Bronchial epithelial cell (primary cell): ENCODE data around the gene PRDM11. TPM values are rescaled to one million over a fixed set of nuclear protein-coding genes. Genes with fewer than 3 reads are reported as not detected.

Experiments used
- DNase-seq: peaks from one replicate; pipeline ENCODE4 v3.0.0-alpha.2; 2010; ENCODE audit warnings: low read depth
- FAIRE-seq: peaks from 2 replicates; lab custom pipeline; 2011; peaks lifted over from hg19 to GRCh38; lab: Jason Lieb, UNC
- H3K27me3 ChIP-seq: 2 replicates; pipeline ENCODE4 v1.5.1; 2011; ENCODE audit warnings: low read length; ENCODE audit not compliant: control insufficient read depth, insufficient read depth
- H3K36me3 ChIP-seq: 2 replicates; pipeline ENCODE4 v1.5.1; 2011; ENCODE audit warnings: low read length; ENCODE audit not compliant: control insufficient read depth, insufficient read depth
- H3K4me3 ChIP-seq: 2 replicates; pipeline ENCODE4 v1.5.1; 2011; ENCODE audit warnings: mild to moderate bottlenecking, low read depth, low read length, control low read depth
- total RNA-seq: library from RNA; depleted of rRNA; stranded (reverse); fragments of >200 nt; gene quantifications from 2 replicates; pipeline ENCODE4 v1.2.1, GENCODE V29; 2014
- TF ChIP-seq, protein P1 (sequence below): IDR thresholded peaks from 2 replicates; pipeline ENCODE4 v1.5.1; 2011; ENCODE audit warnings: mild to moderate bottlenecking, moderate library complexity, low read length, control low read depth, inconsistent platforms; ENCODE audit not compliant: insufficient read depth, severe bottlenecking

The PRDM11 gene
- total RNA-seq, 1 donor from 2014 or later = 4.7 TPM

GRCh38 chr11:45225277-45225676 is 78.8 kb downstream of the PRDM11 start:
- FAIRE-seq (no peak), DNase-seq (peak; percentile 44)
- Histone ChIP-seq H3K36me3 (peaks cover 2% of the 10 kb centered on the region), H3K27me3 (no peaks in the 10 kb centered on the region), H3K4me3 (no peak overlapping the region)
- TF ChIP-seq, protein P1, sequence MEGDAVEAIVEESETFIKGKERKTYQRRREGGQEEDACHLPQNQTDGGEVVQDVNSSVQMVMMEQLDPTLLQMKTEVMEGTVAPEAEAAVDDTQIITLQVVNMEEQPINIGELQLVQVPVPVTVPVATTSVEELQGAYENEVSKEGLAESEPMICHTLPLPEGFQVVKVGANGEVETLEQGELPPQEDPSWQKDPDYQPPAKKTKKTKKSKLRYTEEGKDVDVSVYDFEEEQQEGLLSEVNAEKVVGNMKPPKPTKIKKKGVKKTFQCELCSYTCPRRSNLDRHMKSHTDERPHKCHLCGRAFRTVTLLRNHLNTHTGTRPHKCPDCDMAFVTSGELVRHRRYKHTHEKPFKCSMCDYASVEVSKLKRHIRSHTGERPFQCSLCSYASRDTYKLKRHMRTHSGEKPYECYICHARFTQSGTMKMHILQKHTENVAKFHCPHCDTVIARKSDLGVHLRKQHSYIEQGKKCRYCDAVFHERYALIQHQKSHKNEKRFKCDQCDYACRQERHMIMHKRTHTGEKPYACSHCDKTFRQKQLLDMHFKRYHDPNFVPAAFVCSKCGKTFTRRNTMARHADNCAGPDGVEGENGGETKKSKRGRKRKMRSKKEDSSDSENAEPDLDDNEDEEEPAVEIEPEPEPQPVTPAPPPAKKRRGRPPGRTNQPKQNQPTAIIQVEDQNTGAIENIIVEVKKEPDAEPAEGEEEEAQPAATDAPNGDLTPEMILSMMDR = no peak

DNA sequence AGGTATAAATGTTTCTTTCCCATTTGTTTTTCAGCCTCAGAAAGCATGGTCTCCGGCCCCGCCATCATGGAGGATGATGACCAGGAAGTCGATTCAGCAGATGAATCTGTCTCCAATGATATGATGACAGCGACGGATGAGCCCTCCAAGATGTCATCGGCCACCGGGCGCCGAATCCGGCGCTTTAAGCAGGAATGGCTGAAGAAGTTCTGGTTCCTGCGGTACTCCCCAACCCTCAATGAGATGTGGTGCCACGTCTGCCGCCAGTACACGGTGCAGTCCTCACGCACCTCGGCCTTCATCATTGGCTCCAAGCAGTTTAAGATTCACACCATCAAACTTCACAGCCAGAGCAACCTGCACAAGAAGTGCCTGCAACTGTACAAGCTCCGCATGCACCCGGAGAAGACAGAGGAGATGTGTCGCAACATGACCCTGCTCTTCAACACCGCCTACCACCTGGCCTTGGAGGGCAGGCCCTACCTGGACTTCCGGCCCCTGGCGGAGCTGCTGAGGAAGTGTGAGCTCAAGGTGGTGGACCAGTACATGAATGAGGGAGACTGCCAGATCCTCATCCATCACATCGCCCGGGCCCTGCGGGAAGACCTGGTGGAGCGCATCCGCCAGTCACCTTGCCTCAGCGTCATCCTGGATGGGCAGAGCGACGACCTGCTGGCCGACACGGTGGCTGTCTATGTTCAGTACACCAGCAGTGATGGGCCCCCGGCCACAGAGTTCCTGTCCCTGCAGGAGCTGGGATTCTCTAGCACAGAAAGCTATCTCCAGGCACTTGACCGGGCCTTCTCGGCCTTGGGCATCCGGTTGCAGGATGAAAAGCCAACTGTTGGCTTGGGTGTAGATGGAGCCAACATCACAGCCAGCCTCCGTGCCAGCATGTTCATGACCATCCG is 79.8 kb downstream of the PRDM11 start:
- Histone ChIP-seq H3K36me3 (peaks cover 2% of the 10 kb centered on the region), H3K4me3 (no peak overlapping the region), H3K27me3 (no peaks in the 10 kb centered on the region)
- FAIRE-seq (peak; percentile 18), DNase-seq (no peak)
- TF ChIP-seq, protein P1 = no peak

DNA sequence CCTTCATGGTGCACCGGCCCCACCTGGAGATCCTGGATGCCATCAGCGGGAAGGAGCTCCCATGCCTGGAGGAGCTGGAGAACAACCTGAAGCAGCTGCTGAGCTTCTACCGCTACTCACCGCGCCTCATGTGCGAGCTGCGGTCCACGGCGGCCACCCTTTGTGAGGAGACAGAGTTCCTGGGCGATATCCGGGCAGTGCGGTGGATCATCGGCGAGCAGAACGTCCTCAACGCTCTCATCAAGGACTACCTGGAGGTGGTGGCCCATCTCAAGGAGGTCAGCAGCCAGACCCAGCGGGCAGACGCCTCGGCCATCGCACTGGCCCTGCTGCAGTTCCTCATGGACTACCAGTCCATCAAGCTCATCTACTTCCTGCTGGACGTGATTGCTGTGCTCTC is 80.5 kb downstream of the PRDM11 start:
- DNase-seq (no peak), FAIRE-seq (no peak)
- H3K36me3 ChIP-seq = peaks cover 2% of the 10 kb centered on the region
- TF ChIP-seq, protein P1 = no peak
- no peak overlapping the region for H3K4me3 ChIP-seq
- no peaks in the 10 kb centered on the region for H3K27me3 ChIP-seq

GRCh38 chr11:45227836-45228235 is 81.4 kb downstream of the PRDM11 start:
- Histone ChIP-seq H3K36me3 (peaks cover 2% of the 10 kb centered on the region), H3K27me3 (no peaks in the 10 kb centered on the region), H3K4me3 (no peak overlapping the region)
- no peak for DNase-seq
- TF ChIP-seq, protein P1 = no peak
- no peak for FAIRE-seq

DNA sequence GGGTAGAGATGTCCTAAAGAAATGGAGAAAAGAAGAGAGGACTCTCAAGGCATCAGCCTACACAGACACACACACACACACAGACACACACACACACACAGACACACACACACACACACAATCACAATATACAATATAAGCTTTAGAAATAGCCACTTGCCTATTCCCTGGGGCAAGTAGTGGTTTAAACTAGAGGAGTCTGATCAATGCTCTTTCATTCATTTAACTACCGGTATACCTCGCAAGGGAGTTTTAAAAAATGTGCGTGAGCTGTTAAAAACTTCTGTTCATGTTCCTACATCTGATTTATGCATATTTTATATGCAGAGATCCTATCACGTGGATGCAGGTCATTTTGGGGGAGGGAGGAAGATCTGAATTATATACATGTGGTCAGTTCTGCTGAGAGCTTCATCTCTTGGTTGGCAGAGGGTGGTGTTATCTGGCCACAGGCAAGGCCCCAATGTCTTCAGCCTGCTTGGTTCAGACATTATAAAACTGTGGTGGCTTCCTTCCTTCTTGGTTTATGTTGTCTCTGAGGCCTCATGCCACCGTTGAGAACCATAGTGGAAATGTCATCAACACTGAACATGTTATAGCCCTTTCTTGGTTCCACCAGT is 83.1 kb downstream of the PRDM11 start:
- TF ChIP-seq, protein P1 = no peak
- no peak for DNase-seq
- H3K36me3 ChIP-seq = peaks cover 2% of the 10 kb centered on the region
- FAIRE-seq = no peak
- no peaks in the 10 kb centered on the region for H3K27me3 ChIP-seq
- H3K4me3 ChIP-seq = no peak overlapping the region
